BLaER1 treated with 17β-estradiol and CSF1 and Interleukin-3, amounts not matched to agents 10 nM and 100 nM (cell line): ENCODE measurements around the gene DYNC2H1.
A peak's percentile ranks its signal among the peaks of the same experiment; 100 is the strongest.

Experiments
- H3K27ac ChIP-seq, 11 experiments: shearing (Covaris generic); formaldehyde crosslinking; 2 replicates each; pipeline ENCODE4 v1.8.1; 2022
- H3K27me3 ChIP-seq, 11 experiments: shearing (Covaris generic); formaldehyde crosslinking; 2 replicates each; pipeline ENCODE4 v1.8.1; 2022
- H3K36me3 ChIP-seq, 11 experiments: shearing (Covaris generic); formaldehyde crosslinking; 2 replicates each; pipeline ENCODE4 v1.8.1; 2022
- H3K4me1 ChIP-seq, 10 experiments: shearing (Covaris generic); formaldehyde crosslinking; 2 replicates each; pipeline ENCODE4 v1.8.1; 2022
- H3K4me2 ChIP-seq, 11 experiments: shearing (Covaris generic); formaldehyde crosslinking; 2 replicates each; pipeline ENCODE4 v1.8.1; 2022
- H3K4me3 ChIP-seq, 10 experiments: shearing (Covaris generic); formaldehyde crosslinking; 2 replicates each; pipeline ENCODE4 v1.8.1; 2022
- H3K9ac ChIP-seq, 11 experiments: shearing (Covaris generic); formaldehyde crosslinking; 2 replicates each; pipeline ENCODE4 v1.8.1; 2022
- H3K9me3 ChIP-seq, 11 experiments: shearing (Covaris generic); formaldehyde crosslinking; replicated peaks in 1 of 11; 2 replicates each; pipeline ENCODE4 v1.8.1; 2022
- H4K20me1 ChIP-seq, 11 experiments: shearing (Covaris generic); formaldehyde crosslinking; 2 replicates each; pipeline ENCODE4 v1.8.1; 2022
- Cebpa-rat ChIP-seq, 11 experiments: shearing (Covaris generic); IDR thresholded peaks; 2 replicates each; pipeline ENCODE4 v1.8.1; 2022

DYNC2H1 gene

DNA sequence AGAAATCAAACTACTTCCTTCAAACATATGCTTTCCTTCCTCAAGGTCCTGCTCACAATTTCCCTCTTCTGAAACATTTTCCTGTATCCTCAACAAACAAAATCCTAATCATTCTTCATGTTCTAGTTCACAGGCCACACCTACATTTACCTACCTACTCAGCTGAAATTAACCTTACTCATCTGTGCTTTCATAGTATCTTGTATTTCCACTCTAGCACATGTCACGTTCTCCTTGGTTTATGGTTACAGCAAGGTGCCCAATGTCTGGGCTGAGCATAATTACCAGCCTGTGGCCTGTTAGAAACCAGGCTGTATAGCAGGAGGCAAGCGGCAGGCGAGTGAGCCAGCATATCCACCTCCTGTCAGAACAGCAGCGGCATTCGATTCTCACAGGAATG, 30.5 kb upstream of the DYNC2H1 start:
- no peak overlapping the region for H3K4me2 ChIP-seq

DNA sequence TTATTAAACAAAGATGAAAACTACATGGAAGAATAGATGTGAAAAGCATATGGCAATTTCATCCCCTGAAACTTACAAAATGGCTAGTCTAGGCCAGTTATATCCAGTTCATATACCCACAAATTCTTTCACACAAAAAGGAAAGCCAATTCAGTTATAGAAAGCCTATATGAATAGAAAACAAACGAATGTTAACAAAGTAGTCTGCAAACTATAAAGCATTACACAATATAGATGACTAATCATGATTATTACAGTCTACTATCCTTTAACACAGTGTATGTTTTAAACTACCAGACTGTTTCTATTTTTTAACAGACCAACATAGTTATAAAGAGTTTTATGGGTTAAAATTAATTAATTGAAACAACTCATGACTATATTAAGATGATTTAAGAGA, 29.4 kb upstream of the DYNC2H1 start:
- Histone ChIP-seq H3K9me3 (peaks cover 0 to 16% (median 8%) of the 10 kb centered on the region in 11 experiments; a peak in 8 of 22 replicates), H3K4me1 (peaks cover 0 to 22% (median 5%) of the 10 kb centered on the region in 10 experiments; a peak in 10 of 20 replicates), H3K27me3 (no peaks in the 10 kb centered on the region), H3K27ac (no peak overlapping the region), H3K4me2 (no peak overlapping the region), H3K4me3 (no peak overlapping the region), H3K36me3 (peaks cover 82 to 100% (median 97%) of the 10 kb centered on the region in 11 experiments), H4K20me1 (peaks cover 4 to 42% (median 15%) of the 10 kb centered on the region in 11 experiments; a peak in 17 of 22 replicates), H3K9ac (no peak overlapping the region)
- TF ChIP-seq Cebpa-rat (IDR thresholded peaks at IDR 0.05), result no peak

More for the DNA sequence above, 30.5 kb upstream of the DYNC2H1 start:
- TF ChIP-seq Cebpa-rat (IDR thresholded peaks at IDR 0.05), result no peak
- Histone ChIP-seq H3K36me3 (peaks cover 84 to 100% (median 98%) of the 10 kb centered on the region in 11 experiments), H3K9ac (no peak overlapping the region), H4K20me1 (peaks cover 0 to 31% (median 6%) of the 10 kb centered on the region in 11 experiments; a peak in 11 of 22 replicates), H3K4me1 (peaks cover 0 to 22% (median 5%) of the 10 kb centered on the region in 10 experiments; a peak in 10 of 20 replicates), H3K27me3 (no peaks in the 10 kb centered on the region), H3K27ac (peak overlapping the region in 3 of 11 experiments; percentile 2 to 32 (median 26); a peak in 1 of 22 replicates), H3K4me3 (no peak overlapping the region), H3K9me3 (peaks cover 4 to 20% (median 13%) of the 10 kb centered on the region in 11 experiments; a peak in 11 of 22 replicates)

DNA sequence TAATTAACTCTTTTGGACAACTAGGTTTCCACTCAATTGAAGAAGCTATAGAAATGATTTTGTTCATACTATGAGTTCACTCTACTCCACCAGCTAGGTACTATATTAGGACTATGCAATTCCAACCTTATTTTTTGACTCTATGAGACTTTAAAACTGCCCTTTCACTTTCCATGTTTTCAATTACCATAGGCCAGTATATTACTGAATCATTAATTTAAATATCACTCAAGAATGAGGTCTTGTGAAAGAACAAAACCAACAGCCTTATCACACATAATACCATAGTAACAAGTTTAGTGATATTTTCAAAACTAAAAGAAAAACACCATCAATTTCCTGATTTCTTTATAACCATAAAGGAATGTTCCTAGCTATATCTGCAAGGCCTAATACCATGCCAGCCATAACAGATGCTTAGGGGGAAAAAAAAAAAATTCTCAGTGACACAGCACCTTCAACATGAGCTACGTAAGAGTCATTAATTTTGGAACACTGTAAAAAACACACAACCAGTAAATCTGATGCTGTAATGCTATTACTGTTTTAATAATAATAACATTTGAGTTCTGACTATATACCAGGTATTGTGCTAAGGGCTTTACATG, 23.4 kb upstream of the DYNC2H1 start:
- Histone ChIP-seq H3K27ac (no peak overlapping the region), H3K36me3 (peaks cover 50 to 83% (median 76%) of the 10 kb centered on the region in 11 experiments), H3K4me2 (no peak overlapping the region), H3K9me3 (no peaks in the 10 kb centered on the region), H3K4me3 (no peak overlapping the region), H3K9ac (no peak overlapping the region), H3K27me3 (no peaks in the 10 kb centered on the region), H3K4me1 (peaks cover 8 to 44% (median 19%) of the 10 kb centered on the region in 10 experiments), H4K20me1 (peaks cover 8 to 87% (median 61%) of the 10 kb centered on the region in 11 experiments; a peak in 20 of 22 replicates)
- TF ChIP-seq Cebpa-rat (IDR thresholded peaks at IDR 0.05), result no peak

DNA sequence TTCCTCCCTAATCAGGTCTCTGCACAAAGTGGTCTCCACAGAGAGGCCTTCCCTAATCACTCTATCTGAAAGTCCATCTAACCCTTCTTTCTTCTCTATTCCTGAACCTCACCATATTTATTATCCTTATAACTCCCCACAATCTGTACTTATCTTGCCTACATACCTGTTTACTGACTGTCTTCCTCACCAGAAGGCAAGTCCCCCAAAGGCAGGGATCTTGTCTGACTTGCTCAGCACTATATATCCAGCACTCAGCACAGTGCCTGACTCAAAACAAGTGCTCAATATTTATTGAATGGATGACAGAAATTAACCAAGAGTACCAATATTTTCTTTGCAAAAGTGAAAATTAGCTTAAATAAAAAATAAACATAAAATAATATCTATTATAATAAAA, 22.8 kb upstream of the DYNC2H1 start:
- H3K27me3 ChIP-seq, result no peaks in the 10 kb centered on the region
- peaks cover 44 to 77% (median 70%) of the 10 kb centered on the region in 11 experiments for H3K36me3 ChIP-seq
- no peaks in the 10 kb centered on the region for H3K9me3 ChIP-seq
- no peak overlapping the region for H3K27ac ChIP-seq
- H3K4me2 ChIP-seq, result no peak overlapping the region
- no peak overlapping the region for H3K9ac ChIP-seq
- peaks cover 8 to 88% (median 63%) of the 10 kb centered on the region in 11 experiments; a peak in 20 of 22 replicates for H4K20me1 ChIP-seq
- peaks cover 9 to 44% (median 21%) of the 10 kb centered on the region in 10 experiments for H3K4me1 ChIP-seq
- TF ChIP-seq Cebpa-rat (IDR thresholded peaks at IDR 0.05), result no peak
- H3K4me3 ChIP-seq, result no peak overlapping the region

DNA sequence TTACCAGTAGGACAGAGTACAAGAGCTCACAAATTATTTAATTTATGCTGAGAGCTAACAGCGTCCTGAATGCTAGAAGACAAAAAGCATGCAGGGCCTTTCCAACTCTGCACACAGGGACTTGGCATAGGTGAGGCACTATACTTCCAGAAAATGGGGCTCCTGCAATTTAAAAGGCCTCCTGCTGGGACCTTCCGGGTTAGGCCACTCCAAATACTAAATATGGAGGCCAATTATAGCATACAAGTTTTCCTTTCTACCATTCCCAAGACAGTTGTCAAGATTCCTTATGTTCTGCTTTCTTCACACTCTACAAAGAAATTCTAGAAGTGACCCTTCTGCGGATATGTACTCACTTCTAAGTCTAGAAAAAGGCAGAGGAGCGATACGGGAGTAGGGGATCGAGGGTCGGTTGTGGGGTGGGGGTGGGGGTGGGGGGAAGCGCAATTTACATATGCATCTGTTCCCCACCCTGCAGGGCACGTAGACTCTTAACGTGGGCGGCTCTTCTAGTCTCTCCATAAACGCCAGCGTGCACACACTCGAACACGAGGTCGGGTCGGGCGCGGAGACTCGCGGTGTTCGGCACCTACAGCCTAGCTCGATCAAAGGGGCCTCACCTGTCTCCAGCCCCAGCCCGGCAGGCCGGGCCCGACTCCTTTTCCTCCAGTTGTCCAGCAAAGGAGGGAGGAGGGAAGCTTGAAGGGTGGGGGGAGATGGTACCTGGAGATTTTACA, 18.0 kb upstream of the DYNC2H1 start:
- Histone ChIP-seq H3K27ac (peak overlapping the region; percentile 84 to 94 (median 92)), H3K4me3 (peak overlapping the region; percentile 74 to 100 (median 91)), H3K9ac (peak overlapping the region; percentile 87 to 97 (median 94)), H3K36me3 (peaks cover 8 to 30% (median 23%) of the 10 kb centered on the region in 11 experiments; a peak in 21 of 22 replicates), H3K27me3 (no peaks in the 10 kb centered on the region), H3K9me3 (no peaks in the 10 kb centered on the region), H3K4me1 (peaks cover 12 to 46% (median 27%) of the 10 kb centered on the region in 10 experiments), H4K20me1 (peaks cover 0 to 48% (median 40%) of the 10 kb centered on the region in 11 experiments; a peak in 20 of 22 replicates), H3K4me2 (peak overlapping the region; percentile 79 to 97 (median 91))
- no peak for TF ChIP-seq Cebpa-rat (IDR thresholded peaks at IDR 0.05)

DNA sequence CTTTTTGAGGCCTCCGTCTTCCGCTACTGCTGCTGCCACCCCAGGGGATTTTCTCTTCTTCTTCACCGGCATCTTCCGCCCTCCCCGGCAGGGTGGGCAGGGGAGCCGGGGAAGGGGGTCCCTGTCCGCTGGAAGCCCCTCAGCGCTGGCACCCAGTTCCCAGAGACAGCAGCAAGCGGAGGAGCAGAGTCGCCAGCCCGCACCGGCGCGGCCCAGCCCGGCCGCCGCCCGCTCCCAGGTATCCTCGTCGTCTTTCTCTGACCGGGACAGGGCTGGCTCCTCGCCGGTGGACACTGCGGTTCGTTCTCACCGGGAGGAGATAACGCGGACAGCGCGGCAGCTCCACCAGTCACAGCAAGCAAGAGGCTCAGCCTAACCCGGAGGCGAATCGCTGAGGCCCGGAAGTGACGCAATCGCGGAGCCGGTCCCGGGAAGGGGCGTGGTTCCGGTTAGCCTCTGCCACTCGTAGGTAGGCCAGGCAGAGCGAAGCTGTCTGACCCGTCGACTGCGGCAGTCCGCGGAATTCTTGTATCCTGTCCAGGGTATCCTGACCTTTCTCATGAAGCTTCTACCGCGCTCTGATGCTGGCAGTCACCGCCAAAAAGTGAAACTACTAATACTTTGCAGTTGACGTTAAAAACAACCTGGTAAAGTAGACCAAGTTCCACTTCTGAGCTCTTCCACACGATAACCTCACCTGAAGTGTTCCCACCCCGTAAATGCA, 17.3 kb upstream of the DYNC2H1 start, which contains the start of gene DCUN1D5:
Gene DCUN1D5, minus strand, starts transcription at position 360 of the 724 bp plus-strand sequence. Its CDS starts 288 bp downstream, at position 72.
- H4K20me1 ChIP-seq, result peaks cover 0 to 41% (median 33%) of the 10 kb centered on the region in 11 experiments; a peak in 19 of 22 replicates
- no peaks in the 10 kb centered on the region for H3K27me3 ChIP-seq
- peak within 1 kb of the TSS; percentile 79 to 97 (median 91) for H3K4me2 ChIP-seq
- TF ChIP-seq Cebpa-rat (IDR thresholded peaks at IDR 0.05), result peak in 9 of 11 experiments; percentile 55 to 94 (median 73); a peak in 14 of 22 replicates
- peaks cover 6 to 23% (median 16%) of the 10 kb centered on the region in 11 experiments; a peak in 20 of 22 replicates for H3K36me3 ChIP-seq
- peaks cover 12 to 42% (median 27%) of the 10 kb centered on the region in 10 experiments for H3K4me1 ChIP-seq
- H3K9ac ChIP-seq, result peak within 1 kb of the TSS; percentile 87 to 97 (median 94)
- peak within 1 kb of the TSS; percentile 74 to 100 (median 91) for H3K4me3 ChIP-seq
- H3K27ac ChIP-seq, result peak within 1 kb of the TSS; percentile 84 to 94 (median 92)
- no peaks in the 10 kb centered on the region for H3K9me3 ChIP-seq

DNA sequence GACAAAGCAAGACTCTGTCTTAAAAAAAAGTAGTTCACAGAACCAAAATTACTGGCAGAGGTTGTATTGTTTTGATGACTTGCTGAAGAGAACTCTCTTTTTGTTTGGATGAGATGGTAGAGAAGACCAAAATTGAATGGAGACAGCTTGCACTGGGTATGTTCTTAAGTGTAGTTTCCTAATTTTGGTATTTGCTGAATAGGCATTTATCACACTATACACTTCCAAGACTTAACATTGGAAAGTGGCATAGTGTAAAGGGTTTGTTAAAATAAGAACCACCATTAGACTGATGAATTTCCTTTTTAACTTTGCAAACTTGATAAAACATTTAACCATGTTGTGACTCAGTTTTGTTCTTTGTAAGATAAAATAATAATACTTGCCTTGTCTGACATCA, 11.9 kb upstream of the DYNC2H1 start:
- H3K9ac ChIP-seq, result no peak overlapping the region
- no peak overlapping the region for H3K4me2 ChIP-seq
- H3K27me3 ChIP-seq, result no peaks in the 10 kb centered on the region
- H3K36me3 ChIP-seq, result no peaks in the 10 kb centered on the region
- no peaks in the 10 kb centered on the region for H4K20me1 ChIP-seq
- no peak overlapping the region for H3K4me3 ChIP-seq
- H3K9me3 ChIP-seq, result no peaks in the 10 kb centered on the region
- TF ChIP-seq Cebpa-rat (IDR thresholded peaks at IDR 0.05), result no peak
- H3K27ac ChIP-seq, result no peak overlapping the region
- H3K4me1 ChIP-seq, result peaks cover 0 to 7% (median 4%) of the 10 kb centered on the region in 10 experiments; a peak in 9 of 20 replicates

DNA sequence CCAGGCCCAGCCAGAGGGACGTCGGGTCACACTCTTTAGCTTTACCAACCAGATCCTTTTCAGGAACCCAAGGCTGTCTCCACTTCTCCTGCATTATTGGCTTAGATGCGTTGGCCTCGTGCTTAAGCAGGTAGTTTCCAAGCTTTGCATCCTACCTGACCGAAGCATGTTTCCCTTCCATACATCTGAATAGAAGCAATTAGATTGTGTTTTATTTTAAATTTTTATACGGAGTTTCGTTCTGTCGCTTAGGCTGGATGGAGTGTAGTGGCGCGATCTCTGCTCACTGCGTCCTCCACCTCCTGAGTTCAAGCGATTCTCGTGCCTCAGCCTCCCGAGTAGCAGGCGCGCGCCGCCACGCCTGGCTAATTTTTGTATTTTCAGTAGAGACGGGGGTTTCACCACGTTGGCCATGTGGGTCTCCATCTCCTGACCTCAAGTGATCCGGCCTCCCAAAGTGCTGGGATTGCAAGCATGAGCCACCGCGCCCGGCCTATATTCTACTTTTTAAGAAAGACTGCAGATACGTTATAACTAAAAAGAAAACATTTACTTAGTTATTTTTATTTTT, 677 bp downstream of the DYNC2H1 start:
- TF ChIP-seq Cebpa-rat (IDR thresholded peaks at IDR 0.05), result no peak
- Histone ChIP-seq H3K36me3 (peaks cover 0 to 8% (median 0%) of the 10 kb centered on the region in 11 experiments; a peak in 3 of 22 replicates), H4K20me1 (no peaks in the 10 kb centered on the region), H3K27ac (peak overlapping the region; percentile 38 to 85 (median 75); a peak in 21 of 22 replicates), H3K4me3 (peak overlapping the region; percentile 56 to 74 (median 71)), H3K27me3 (no peaks in the 10 kb centered on the region), H3K4me2 (peak overlapping the region; percentile 77 to 97 (median 90)), H3K9ac (peak overlapping the region; percentile 65 to 81 (median 77)), H3K4me1 (peaks cover 13 to 39% (median 18%) of the 10 kb centered on the region in 10 experiments), H3K9me3 (no peaks in the 10 kb centered on the region)
